ENCODE results near the gene GALNT5.
"Not testable (repeated sequence)": the region's sequence is repeated elsewhere in the genome, so short reads cannot be mapped to it uniquely, and the experiment has no call there.

GALNT5 gene

GRCh38 chr2:157261199-157261782, 3.8 kb downstream of the GALNT5 start:
- Histone ChIP-seq H3K4me1 (ENCODE audit: control insufficient read depth, insufficient read depth, low read length) (peaks cover 3% of the 10 kb centered on the region; the same call in 1 of the 2 replicates), H3K36me3 (ENCODE audit: control insufficient read depth, insufficient read depth, low read length) (no peaks in the 10 kb centered on the region), H3K9me3 (ENCODE audit: control insufficient read depth, insufficient read depth, low read length) (no peaks in the 10 kb centered on the region), H3K27ac (ENCODE audit: low read length) (no peak overlapping the region), H3K4me3 (ENCODE audit: low read length) (no peak overlapping the region), H3K27me3 (ENCODE audit: control insufficient read depth, insufficient read depth, low read length) (no peaks in the 10 kb centered on the region)
- no peak for DNase-seq (ENCODE audit: low read depth, low spot score)
- WGBS (ENCODE audit: insufficient coverage, insufficient read length): no CpG with 5 or more reads among the region's 6 CpGs

- no peak for DNase-seq (ENCODE audit: low read depth, low spot score)
- no peak overlapping the region for H3K27ac ChIP-seq (ENCODE audit: low read length)
- no peaks in the 10 kb centered on the region for H3K36me3 ChIP-seq (ENCODE audit: control insufficient read depth, insufficient read depth, low read length)
- no peaks in the 10 kb centered on the region for H3K9me3 ChIP-seq (ENCODE audit: control insufficient read depth, insufficient read depth, low read length)
- H3K27me3 ChIP-seq (ENCODE audit: control insufficient read depth, insufficient read depth, low read length): no peaks in the 10 kb centered on the region
- no CpG with 5 or more reads among the region's 3 CpGs for WGBS (ENCODE audit: insufficient coverage, insufficient read length)
- no peak overlapping the region for H3K4me3 ChIP-seq (ENCODE audit: low read length)
- peaks cover 3% of the 10 kb centered on the region; the same call in 1 of the 2 replicates for H3K4me1 ChIP-seq (ENCODE audit: control insufficient read depth, insufficient read depth, low read length)
Measured at GRCh38 chr2:157262248-157262647, 4.7 kb downstream of the GALNT5 start.

- no peak overlapping the region for H3K4me3 ChIP-seq (ENCODE audit: low read length)
Measured at GRCh38 chr2:157264099-157264498, 6.6 kb downstream of the GALNT5 start.

GRCh38 chr2:157265825-157266224, 8.3 kb downstream of the GALNT5 start:
- Histone ChIP-seq H3K4me1 (ENCODE audit: control insufficient read depth, insufficient read depth, low read length) (peaks cover 3% of the 10 kb centered on the region; the same call in 1 of the 2 replicates), H3K36me3 (ENCODE audit: control insufficient read depth, insufficient read depth, low read length) (no peaks in the 10 kb centered on the region), H3K4me3 (ENCODE audit: low read length) (no peak overlapping the region), H3K27ac (ENCODE audit: low read length) (no peak overlapping the region), H3K9me3 (ENCODE audit: control insufficient read depth, insufficient read depth, low read length) (no peaks in the 10 kb centered on the region), H3K27me3 (ENCODE audit: control insufficient read depth, insufficient read depth, low read length) (no peaks in the 10 kb centered on the region)
- no peak for DNase-seq (ENCODE audit: low read depth, low spot score)
- WGBS (ENCODE audit: insufficient coverage, insufficient read length): no CpG with 5 or more reads among the region's 4 CpGs

More at GRCh38 chr2:157264099-157264498, 6.6 kb downstream of the GALNT5 start:
- no CpG with 5 or more reads among the region's 3 CpGs for WGBS (ENCODE audit: insufficient coverage, insufficient read length)
- Histone ChIP-seq H3K4me1 (ENCODE audit: control insufficient read depth, insufficient read depth, low read length) (peaks cover 1% of the 10 kb centered on the region; the same call in 1 of the 2 replicates), H3K36me3 (ENCODE audit: control insufficient read depth, insufficient read depth, low read length) (no peaks in the 10 kb centered on the region), H3K9me3 (ENCODE audit: control insufficient read depth, insufficient read depth, low read length) (no peaks in the 10 kb centered on the region), H3K27me3 (ENCODE audit: control insufficient read depth, insufficient read depth, low read length) (no peaks in the 10 kb centered on the region), H3K27ac (ENCODE audit: low read length) (no peak overlapping the region)
- no peak for DNase-seq (ENCODE audit: low read depth, low spot score)

GRCh38 chr2:157267476-157267875, 10.0 kb downstream of the GALNT5 start:
- DNase-seq (ENCODE audit: low read depth, low spot score): no peak
- WGBS (ENCODE audit: insufficient coverage, insufficient read length): no CpG with 5 or more reads among the region's 2 CpGs
- peaks cover 3% of the 10 kb centered on the region; the same call in 1 of the 2 replicates for H3K4me1 ChIP-seq (ENCODE audit: control insufficient read depth, insufficient read depth, low read length)

GRCh38 chr2:157269060-157269459, 11.6 kb downstream of the GALNT5 start:
- peaks cover 3% of the 10 kb centered on the region; the same call in 1 of the 2 replicates for H3K4me1 ChIP-seq (ENCODE audit: control insufficient read depth, insufficient read depth, low read length)
- DNase-seq (ENCODE audit: low read depth, low spot score): no peak
- no CpG with 5 or more reads among the region's 2 CpGs for WGBS (ENCODE audit: insufficient coverage, insufficient read length)
- no peaks in the 10 kb centered on the region for H3K36me3 ChIP-seq (ENCODE audit: control insufficient read depth, insufficient read depth, low read length)
- no peak overlapping the region for H3K27ac ChIP-seq (ENCODE audit: low read length)
- no peaks in the 10 kb centered on the region for H3K9me3 ChIP-seq (ENCODE audit: control insufficient read depth, insufficient read depth, low read length)
- no peak overlapping the region for H3K4me3 ChIP-seq (ENCODE audit: low read length)
- no peaks in the 10 kb centered on the region for H3K27me3 ChIP-seq (ENCODE audit: control insufficient read depth, insufficient read depth, low read length)

More at GRCh38 chr2:157267476-157267875, 10.0 kb downstream of the GALNT5 start:
- H3K9me3 ChIP-seq (ENCODE audit: control insufficient read depth, insufficient read depth, low read length): no peaks in the 10 kb centered on the region
- no peak overlapping the region for H3K27ac ChIP-seq (ENCODE audit: low read length)
- no peaks in the 10 kb centered on the region for H3K27me3 ChIP-seq (ENCODE audit: control insufficient read depth, insufficient read depth, low read length)
- H3K4me3 ChIP-seq (ENCODE audit: low read length): no peak overlapping the region
- no peaks in the 10 kb centered on the region for H3K36me3 ChIP-seq (ENCODE audit: control insufficient read depth, insufficient read depth, low read length)

GRCh38 chr2:157269922-157270321, 12.4 kb downstream of the GALNT5 start:
- Histone ChIP-seq H3K9me3 (ENCODE audit: control insufficient read depth, insufficient read depth, low read length) (no peaks in the 10 kb centered on the region), H3K36me3 (ENCODE audit: control insufficient read depth, insufficient read depth, low read length) (no peaks in the 10 kb centered on the region), H3K4me3 (ENCODE audit: low read length) (no peak overlapping the region), H3K4me1 (ENCODE audit: control insufficient read depth, insufficient read depth, low read length) (peaks cover 2% of the 10 kb centered on the region; the same call in 1 of the 2 replicates), H3K27me3 (ENCODE audit: control insufficient read depth, insufficient read depth, low read length) (no peaks in the 10 kb centered on the region), H3K27ac (ENCODE audit: low read length) (no peak overlapping the region)
- no CpG with 5 or more reads among the region's 2 CpGs for WGBS (ENCODE audit: insufficient coverage, insufficient read length)
- DNase-seq (ENCODE audit: low read depth, low spot score): no peak

- Histone ChIP-seq H3K9me3 (ENCODE audit: control insufficient read depth, insufficient read depth, low read length) (no peaks in the 10 kb centered on the region), H3K27me3 (ENCODE audit: control insufficient read depth, insufficient read depth, low read length) (no peaks in the 10 kb centered on the region), H3K4me3 (ENCODE audit: low read length) (no peak overlapping the region), H3K4me1 (ENCODE audit: control insufficient read depth, insufficient read depth, low read length) (peaks cover 1% of the 10 kb centered on the region; the same call in 1 of the 2 replicates), H3K27ac (ENCODE audit: low read length) (no peak overlapping the region), H3K36me3 (ENCODE audit: control insufficient read depth, insufficient read depth, low read length) (no peaks in the 10 kb centered on the region)
- no CpG with 5 or more reads among the region's 1 CpG for WGBS (ENCODE audit: insufficient coverage, insufficient read length)
- DNase-seq (ENCODE audit: low read depth, low spot score): no peak
Measured at GRCh38 chr2:157271590-157272203, 14.2 kb downstream of the GALNT5 start.

- H3K27ac ChIP-seq (ENCODE audit: low read length); H3K4me1 ChIP-seq (ENCODE audit: control insufficient read depth, insufficient read depth, low read length); H3K9me3 ChIP-seq (ENCODE audit: control insufficient read depth, insufficient read depth, low read length); DNase-seq (ENCODE audit: low read depth, low spot score); H3K36me3 ChIP-seq (ENCODE audit: control insufficient read depth, insufficient read depth, low read length); H3K27me3 ChIP-seq (ENCODE audit: control insufficient read depth, insufficient read depth, low read length); H3K4me3 ChIP-seq (ENCODE audit: low read length): not testable (repeated sequence)
- no CpG with 5 or more reads among the region's 7 CpGs for WGBS (ENCODE audit: insufficient coverage, insufficient read length)
Measured at GRCh38 chr2:157279311-157279710, 21.8 kb downstream of the GALNT5 start.

- no peaks in the 10 kb centered on the region for H3K36me3 ChIP-seq (ENCODE audit: control insufficient read depth, insufficient read depth, low read length)
- no peak overlapping the region for H3K27ac ChIP-seq (ENCODE audit: low read length)
- H3K4me1 ChIP-seq (ENCODE audit: control insufficient read depth, insufficient read depth, low read length): no peaks in the 10 kb centered on the region
- H3K9me3 ChIP-seq (ENCODE audit: control insufficient read depth, insufficient read depth, low read length): no peaks in the 10 kb centered on the region
- no CpG with 5 or more reads among the region's 6 CpGs for WGBS (ENCODE audit: insufficient coverage, insufficient read length)
- no peak for DNase-seq (ENCODE audit: low read depth, low spot score)
- no peak overlapping the region for H3K4me3 ChIP-seq (ENCODE audit: low read length)
- H3K27me3 ChIP-seq (ENCODE audit: control insufficient read depth, insufficient read depth, low read length): no peaks in the 10 kb centered on the region
Measured at GRCh38 chr2:157281316-157281715, 23.8 kb downstream of the GALNT5 start.

- Histone ChIP-seq H3K4me3 (ENCODE audit: low read length) (no peak overlapping the region), H3K9me3 (ENCODE audit: control insufficient read depth, insufficient read depth, low read length) (no peaks in the 10 kb centered on the region), H3K4me1 (ENCODE audit: control insufficient read depth, insufficient read depth, low read length) (no peaks in the 10 kb centered on the region), H3K27ac (ENCODE audit: low read length) (no peak overlapping the region), H3K27me3 (ENCODE audit: control insufficient read depth, insufficient read depth, low read length) (no peaks in the 10 kb centered on the region), H3K36me3 (ENCODE audit: control insufficient read depth, insufficient read depth, low read length) (no peaks in the 10 kb centered on the region)
- no peak for DNase-seq (ENCODE audit: low read depth, low spot score)
- WGBS (ENCODE audit: insufficient coverage, insufficient read length): no CpG with 5 or more reads among the region's 2 CpGs
Measured at GRCh38 chr2:157283468-157283867, 26.0 kb downstream of the GALNT5 start.
